ENCODE measurements around the gene RNASE12. TPM values are rescaled to one million over a fixed set of nuclear protein-coding genes. Genes with fewer than 3 reads are reported as not detected.

Gene RNASE12
- not detected in 2 replicates for total RNA-seq

GRCh38 chr14:20591235-20591634, at the start of gene RNASE12:
Gene RNASE12 (minus strand): TSS chr14:20591376. CDS start chr14:20590723, 653 bp downstream.

GRCh38 chr14:20587489-20588154, 3.6 kb downstream of the RNASE12 start, which contains the start of gene RNASE11:
Gene RNASE11 (minus strand): TSS chr14:20588001.

GRCh38 chr14:20560961-20561360, 30.2 kb downstream of the RNASE12 start, which contains the start of gene RNASE9:
Gene RNASE9 (minus strand): TSS chr14:20561047.

Other genes with a start within 250 kb of the RNASE12 start
- 4.3 and 5.6 TPM in 2 replicates for gene PARP2, start 247.7 kb downstream of the RNASE12 start, total RNA-seq
- gene TEP1, start 177.9 kb downstream of the RNASE12 start, total RNA-seq, result 10.0 and 16.0 TPM in 2 replicates
- gene KLHL33, start 155.2 kb downstream of the RNASE12 start, total RNA-seq, result 0.14 and 0.18 TPM in 2 replicates
- gene OSGEP, start 136.6 kb downstream of the RNASE12 start, total RNA-seq, result 23.1 and 25.9 TPM in 2 replicates
- gene APEX1, start 136.2 kb downstream of the RNASE12 start, total RNA-seq, result 58.3 and 88.6 TPM in 2 replicates
- 21.6 and 23.3 TPM in 2 replicates for gene PIP4P1, start 129.9 kb downstream of the RNASE12 start, total RNA-seq
- 11.4 and 14.3 TPM in 2 replicates for gene PNP, start 122.0 kb downstream of the RNASE12 start, total RNA-seq
- gene RNASE10, start 85.8 kb downstream of the RNASE12 start, total RNA-seq, result 0.09 TPM in 1 of 2 replicates, not detected in the other
- not detected in 2 replicates for gene RNASE9, start 30.3 kb downstream of the RNASE12 start, total RNA-seq
- not detected in 2 replicates for gene RNASE11, start 3.4 kb downstream of the RNASE12 start, total RNA-seq
- not detected in 2 replicates for gene OR6S1, start 50.3 kb upstream of the RNASE12 start, total RNA-seq
- 14.4 and 29.1 TPM in 2 replicates for gene RNASE4, start 93.2 kb upstream of the RNASE12 start, total RNA-seq
- gene ANG, start 97.4 kb upstream of the RNASE12 start, total RNA-seq, result 5.1 and 10.4 TPM in 2 replicates
- gene EDDM3A, start 154.5 kb upstream of the RNASE12 start, total RNA-seq, result not detected in 2 replicates
- gene EDDM3B, start 177.0 kb upstream of the RNASE12 start, total RNA-seq, result not detected in 2 replicates
- gene RNASE6, start 189.9 kb upstream of the RNASE12 start, total RNA-seq, result not detected in 2 replicates
- 0.09 TPM in 1 of 2 replicates, not detected in the other for gene RNASE1, start 211.5 kb upstream of the RNASE12 start, total RNA-seq